NCI-H146 treated with DMSO at 0.1 percent for 48 hours (cell line): ENCODE results near the gene HS3ST3A1.
"Not testable (repeated sequence)": the region's sequence is repeated elsewhere in the genome, so short reads cannot be mapped to it uniquely, and the experiment has no call there.

Experiments used
- DNase-seq: peaks from one replicate; lab custom pipeline; 2025; ENCODE audit not compliant: unreplicated experiment; lab: John Stamatoyannopoulos, UW

HS3ST3A1 gene

DNA sequence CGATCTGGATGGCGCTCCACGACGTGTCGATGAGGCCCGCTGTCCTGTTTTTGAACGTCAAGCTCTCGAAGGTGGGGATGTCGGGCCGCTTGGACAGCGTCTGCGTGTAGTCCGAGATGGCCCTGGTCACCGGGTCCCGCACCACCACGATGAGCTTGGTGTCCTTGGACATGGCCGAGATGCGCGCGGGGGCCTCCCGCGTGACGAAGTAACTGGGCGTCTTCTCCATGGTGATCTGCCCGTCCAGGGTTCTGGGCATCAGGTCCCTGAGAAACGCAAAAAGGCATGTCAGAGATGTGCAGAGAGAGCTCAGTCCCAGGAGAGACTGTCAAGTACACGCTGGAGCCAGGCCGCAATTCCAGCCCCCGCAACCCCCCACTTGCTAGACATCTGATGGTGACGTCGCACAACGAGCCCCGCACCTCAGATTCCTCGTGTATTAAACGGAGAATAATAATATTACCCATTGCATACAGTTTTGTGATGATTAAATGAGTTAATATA is 105.1 kb downstream of the HS3ST3A1 start:
- not testable (repeated sequence) for DNase-seq

- DNase-seq: no peak
These were observed 106.3 kb downstream of the HS3ST3A1 start for GRCh38 chr17:13495423-13495822.

- no peak for DNase-seq
These were observed 109.0 kb downstream of the HS3ST3A1 start for GRCh38 chr17:13492737-13493122.

GRCh38 chr17:13491916-13492736 is 109.6 kb downstream of the HS3ST3A1 start:
- no peak for DNase-seq

DNA sequence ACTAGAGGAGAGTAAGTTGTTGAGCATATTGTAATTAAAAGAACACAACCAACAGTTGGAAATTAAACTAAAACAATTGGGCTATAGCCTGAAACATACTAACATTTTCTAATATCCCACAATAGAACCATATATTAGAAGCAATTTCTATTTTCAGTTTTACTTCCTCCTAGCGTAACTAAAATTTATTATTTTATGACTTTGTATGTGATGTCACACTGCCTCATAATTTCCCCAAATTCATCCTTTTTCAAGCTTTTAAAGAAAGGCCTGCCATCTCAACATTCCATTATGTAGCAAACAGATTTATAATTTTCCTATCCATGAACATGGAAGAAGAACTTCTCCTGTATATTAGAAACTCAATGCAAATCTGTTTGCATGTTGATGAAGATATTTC is 110.2 kb downstream of the HS3ST3A1 start:
- DNase-seq: no peak

DNA sequence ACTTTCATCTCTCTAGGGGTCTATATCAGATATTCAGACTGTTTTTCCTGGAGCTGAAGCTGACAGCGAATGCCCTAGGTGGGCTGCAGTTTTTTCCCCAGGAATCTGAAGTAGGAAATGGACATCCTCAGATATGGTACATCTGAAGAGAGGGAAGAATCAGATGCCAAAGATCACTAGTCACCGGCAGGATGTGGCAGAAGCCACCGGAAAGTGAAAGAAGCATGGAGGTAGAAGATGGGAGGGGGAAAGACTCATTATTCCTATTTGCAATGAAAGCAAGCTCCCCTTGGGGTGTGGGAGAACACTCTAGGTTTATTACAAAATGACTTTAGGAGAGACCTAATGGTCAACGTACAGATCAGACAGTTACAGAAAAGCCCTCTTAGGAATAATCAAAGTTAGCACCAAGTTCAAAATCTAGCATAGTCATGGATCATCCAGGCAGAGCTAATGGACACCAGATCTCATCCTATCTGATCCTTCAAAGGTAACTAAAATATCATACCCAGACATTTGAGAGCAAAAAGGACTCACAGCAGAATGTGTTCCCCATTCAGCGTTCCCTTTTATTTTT is 110.7 kb downstream of the HS3ST3A1 start:
- no peak for DNase-seq

GRCh38 chr17:13490427-13490826 is 111.3 kb downstream of the HS3ST3A1 start:
- DNase-seq: no peak

- no peak for DNase-seq
These were observed 116.4 kb downstream of the HS3ST3A1 start for GRCh38 chr17:13485327-13485726.

DNA sequence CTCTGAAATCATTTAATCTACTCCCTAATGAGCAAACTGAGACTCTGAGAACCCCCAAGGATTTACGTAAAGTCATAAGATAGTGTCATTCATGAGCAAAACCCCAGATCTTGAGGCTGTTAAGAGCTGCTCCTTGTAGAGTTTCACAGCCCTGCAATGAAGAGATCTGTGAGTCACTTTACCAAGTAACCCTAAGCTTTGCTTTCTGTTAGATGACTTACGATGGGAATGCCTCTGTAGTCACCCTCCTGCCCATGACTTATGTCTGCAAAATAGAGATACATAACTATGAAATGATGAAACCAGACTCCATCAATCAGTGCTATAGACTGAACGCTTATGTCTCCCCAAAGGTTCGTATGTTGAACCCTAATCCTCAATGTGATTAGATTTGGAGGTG is 117.7 kb downstream of the HS3ST3A1 start:
- DNase-seq: no peak

DNA sequence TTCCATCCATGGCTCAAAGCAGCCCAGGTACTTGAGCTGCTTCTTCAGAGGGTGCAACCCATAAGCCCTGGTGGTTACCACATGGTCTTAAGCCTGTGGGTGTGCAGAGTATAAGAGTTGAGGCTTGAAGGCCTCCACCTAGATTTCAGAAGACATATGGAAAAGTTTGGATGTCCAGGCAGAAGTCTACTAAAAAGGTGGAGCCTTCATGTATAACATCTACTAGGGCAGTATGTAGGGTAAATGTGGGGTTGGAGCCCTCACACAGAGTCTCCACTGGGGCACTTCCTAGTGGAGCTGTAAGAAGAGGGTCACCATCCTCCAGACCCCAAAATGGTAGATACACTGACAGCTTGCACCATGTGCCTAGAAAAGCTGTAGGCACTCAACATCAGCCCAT is 120.9 kb downstream of the HS3ST3A1 start:
- DNase-seq: no peak

GRCh38 chr17:13478326-13478830 is 123.4 kb downstream of the HS3ST3A1 start:
- no peak for DNase-seq

DNA sequence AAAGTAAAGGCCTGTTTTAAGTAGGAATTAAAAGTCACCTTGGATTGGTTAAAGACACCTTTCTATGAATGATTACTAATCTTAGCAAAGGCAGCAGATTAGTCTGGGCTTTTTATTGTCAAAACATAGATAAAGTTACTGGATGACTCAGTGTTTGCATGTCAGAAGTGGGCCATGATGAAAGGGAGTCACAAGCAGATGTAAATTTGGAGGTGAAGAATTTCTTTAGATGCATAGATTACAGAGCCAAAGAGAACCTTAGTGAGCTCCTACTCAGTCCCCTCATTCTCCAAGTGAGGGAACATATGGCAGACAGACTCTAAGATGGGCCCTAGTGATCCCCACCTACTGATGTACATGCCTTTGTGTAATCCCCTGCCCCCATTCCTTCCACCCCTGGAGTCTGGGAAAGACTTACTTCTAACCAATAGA is 124.5 kb downstream of the HS3ST3A1 start:
- no peak for DNase-seq

DNA sequence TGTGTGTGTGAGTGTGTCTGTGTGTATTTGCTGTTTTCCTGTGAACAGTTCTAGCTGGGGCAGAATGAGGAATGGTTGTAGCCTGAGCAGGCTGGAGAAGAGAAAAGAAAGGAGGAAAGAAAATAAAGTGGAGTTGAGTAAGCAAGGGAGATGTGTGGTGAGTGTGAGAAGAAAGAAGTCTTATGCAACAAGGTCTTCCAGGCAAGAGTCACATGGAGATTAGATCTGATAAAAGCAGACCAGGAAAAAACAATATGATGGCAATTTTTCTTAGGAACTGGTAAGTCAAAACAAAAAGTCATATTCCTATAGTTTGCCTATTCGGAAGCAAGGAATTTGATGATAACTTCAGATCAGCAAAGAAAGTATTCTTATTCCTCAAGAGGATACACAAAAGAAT is 125.0 kb downstream of the HS3ST3A1 start:
- DNase-seq: no peak

GRCh38 chr17:13475574-13476223 is 126.0 kb downstream of the HS3ST3A1 start:
- DNase-seq: no peak

- no peak for DNase-seq
These were observed 127.5 kb downstream of the HS3ST3A1 start for GRCh38 chr17:13474073-13474800.

DNA sequence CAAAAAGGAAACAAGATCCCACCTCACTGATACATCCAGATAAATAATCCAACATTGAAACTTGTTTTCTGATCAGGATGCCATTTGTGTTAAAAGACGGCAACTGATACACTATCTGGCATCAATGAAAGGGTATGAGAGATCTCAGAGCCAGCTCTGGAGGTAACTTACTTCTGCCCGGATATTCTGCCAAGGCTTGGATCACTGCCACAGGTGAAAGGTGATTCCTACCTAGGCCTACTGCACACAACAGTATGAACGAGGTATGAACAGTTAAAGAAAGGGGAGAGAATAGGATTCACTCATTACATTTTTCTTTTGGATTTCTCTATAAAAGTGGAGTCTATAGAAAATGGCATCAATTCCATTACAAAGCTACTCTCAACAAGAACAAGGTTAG is 136.1 kb downstream of the HS3ST3A1 start:
- no peak for DNase-seq

- DNase-seq: no peak
These were observed 139.0 kb downstream of the HS3ST3A1 start for GRCh38 chr17:13462673-13463124.

DNA sequence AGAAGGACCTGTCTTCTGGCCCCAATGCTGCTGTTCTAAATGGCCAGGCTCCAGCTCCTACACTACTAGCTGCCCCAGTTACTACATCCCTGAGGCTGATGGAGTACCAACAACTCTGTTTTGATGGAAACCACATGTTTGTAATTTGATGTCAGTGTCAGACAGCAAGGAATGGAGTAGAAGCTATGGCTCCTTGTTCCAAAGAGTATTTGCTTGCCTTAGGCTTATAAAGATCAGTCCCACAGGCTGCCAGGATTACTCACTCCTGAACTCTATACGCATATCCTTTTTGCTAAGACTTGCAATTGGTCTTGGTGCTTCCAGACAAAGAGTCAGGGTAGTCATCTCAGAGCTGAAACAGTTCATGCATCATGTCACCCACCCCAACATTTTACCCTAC is 139.6 kb downstream of the HS3ST3A1 start:
- no peak for DNase-seq

DNA sequence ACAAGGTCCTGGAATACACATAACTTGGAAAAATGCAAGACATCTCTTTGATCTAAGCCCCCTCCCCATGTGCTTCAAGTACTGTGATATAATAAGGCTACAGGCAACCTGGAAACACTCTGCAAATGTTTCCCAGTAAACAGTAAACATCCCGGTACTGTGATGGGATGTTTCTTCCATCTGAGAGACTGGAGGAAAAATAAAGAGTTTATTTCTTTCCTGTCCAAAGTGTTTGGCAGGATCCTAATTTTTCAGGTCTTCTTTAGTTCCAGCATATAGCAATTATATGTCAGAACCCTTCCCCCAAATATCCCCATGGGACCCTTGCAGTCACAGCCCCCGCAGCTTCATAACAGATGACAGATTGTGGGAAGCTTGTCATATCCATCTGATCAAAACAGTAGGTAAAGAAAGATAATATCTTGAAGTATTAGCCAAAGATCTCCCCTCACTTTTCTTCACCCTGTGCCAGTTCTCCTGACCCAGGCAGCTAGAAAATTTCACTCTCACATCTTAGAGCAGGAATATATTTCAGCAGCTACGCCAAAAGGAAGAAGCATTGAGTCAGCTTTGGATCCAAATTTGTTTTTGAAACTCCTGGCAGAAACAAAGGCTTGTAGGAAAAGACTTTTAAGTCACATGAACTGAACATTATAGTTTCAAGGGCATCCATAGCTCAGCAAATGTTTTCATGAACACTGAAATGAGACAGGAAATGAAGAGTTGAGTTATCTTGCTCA is 141.3 kb downstream of the HS3ST3A1 start:
- DNase-seq: no peak

DNA sequence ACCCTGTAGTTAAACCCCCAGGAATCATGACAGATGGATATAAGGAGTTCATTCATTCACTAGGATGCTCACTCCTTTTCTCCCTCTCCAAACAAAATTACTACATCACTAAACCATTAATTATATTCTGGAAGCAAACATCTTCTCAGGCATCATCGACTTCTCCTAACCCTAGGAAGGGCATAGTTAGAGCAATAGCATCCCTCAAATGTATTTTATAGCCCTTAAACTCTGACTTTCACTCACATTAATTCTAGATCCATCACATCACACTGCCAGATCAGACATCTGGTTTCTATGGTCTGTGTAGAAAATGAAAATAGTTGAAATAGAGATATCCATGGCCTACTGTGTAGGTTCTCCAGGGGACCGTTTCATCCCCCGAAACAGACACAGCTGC is 143.9 kb downstream of the HS3ST3A1 start:
- no peak for DNase-seq
